ENCODE data around the gene SSC4D. TPM values are rescaled to one million over a fixed set of nuclear protein-coding genes. Genes with fewer than 3 reads are reported as not detected.
A peak's percentile ranks its signal among the peaks of the same experiment; 100 is the strongest.

SSC4D gene
- total RNA-seq, 1 donor from 2014 or later, result 0.99 TPM

GRCh38 chr7:76343294-76343930 is 66.1 kb downstream of the SSC4D start:
- Histone ChIP-seq H3K4me1 (peaks cover 100% of the 10 kb centered on the region), H3K9me3 (replicated peaks) (no peaks in the 10 kb centered on the region), H3K27ac (replicated peaks) (peak overlapping the region; percentile 11), H3K27me3 (ENCODE audit: low read depth) (no peaks in the 10 kb centered on the region), H3K36me3 (peaks cover 66% of the 10 kb centered on the region), H3K4me3 (no peak overlapping the region)
- TF ChIP-seq, protein P1, sequence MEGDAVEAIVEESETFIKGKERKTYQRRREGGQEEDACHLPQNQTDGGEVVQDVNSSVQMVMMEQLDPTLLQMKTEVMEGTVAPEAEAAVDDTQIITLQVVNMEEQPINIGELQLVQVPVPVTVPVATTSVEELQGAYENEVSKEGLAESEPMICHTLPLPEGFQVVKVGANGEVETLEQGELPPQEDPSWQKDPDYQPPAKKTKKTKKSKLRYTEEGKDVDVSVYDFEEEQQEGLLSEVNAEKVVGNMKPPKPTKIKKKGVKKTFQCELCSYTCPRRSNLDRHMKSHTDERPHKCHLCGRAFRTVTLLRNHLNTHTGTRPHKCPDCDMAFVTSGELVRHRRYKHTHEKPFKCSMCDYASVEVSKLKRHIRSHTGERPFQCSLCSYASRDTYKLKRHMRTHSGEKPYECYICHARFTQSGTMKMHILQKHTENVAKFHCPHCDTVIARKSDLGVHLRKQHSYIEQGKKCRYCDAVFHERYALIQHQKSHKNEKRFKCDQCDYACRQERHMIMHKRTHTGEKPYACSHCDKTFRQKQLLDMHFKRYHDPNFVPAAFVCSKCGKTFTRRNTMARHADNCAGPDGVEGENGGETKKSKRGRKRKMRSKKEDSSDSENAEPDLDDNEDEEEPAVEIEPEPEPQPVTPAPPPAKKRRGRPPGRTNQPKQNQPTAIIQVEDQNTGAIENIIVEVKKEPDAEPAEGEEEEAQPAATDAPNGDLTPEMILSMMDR (IDR thresholded peaks at IDR 0.05; ENCODE audit: borderline replicate concordance), result no peak
- no peak for DNase-seq
- intact Hi-C loops (cut with micrococcal nuclease), result no loop called here

DNA sequence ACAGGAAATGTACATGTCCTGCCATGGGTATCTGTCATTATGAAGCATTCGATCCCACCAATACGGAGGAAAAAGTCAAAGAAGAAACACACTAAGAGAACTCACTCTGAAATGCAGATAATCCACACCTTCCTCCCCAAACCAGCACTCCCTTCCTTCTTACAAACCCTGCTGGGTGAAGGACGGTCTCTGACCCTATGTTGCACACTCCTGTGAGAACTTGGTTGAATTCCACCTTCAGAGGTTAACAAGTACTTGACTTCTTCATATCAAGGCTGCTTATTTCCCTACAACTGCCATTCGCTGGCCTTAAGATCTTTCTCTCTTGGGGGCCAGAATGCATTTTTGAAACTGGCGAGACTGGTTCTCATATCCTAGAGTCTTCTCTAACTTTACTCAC is 67.3 kb downstream of the SSC4D start:
- H3K9me3 ChIP-seq (replicated peaks), result no peaks in the 10 kb centered on the region
- H3K36me3 ChIP-seq, result peaks cover 57% of the 10 kb centered on the region
- peak overlapping the region; percentile 90 for H3K27ac ChIP-seq (replicated peaks)
- H3K4me1 ChIP-seq, result peaks cover 100% of the 10 kb centered on the region
- no peak for DNase-seq
- no peaks in the 10 kb centered on the region for H3K27me3 ChIP-seq (ENCODE audit: low read depth)
- TF ChIP-seq, protein P1 (IDR thresholded peaks at IDR 0.05; ENCODE audit: borderline replicate concordance), result no peak
- intact Hi-C loops (cut with micrococcal nuclease), result no loop called here
- no peak overlapping the region for H3K4me3 ChIP-seq

DNA sequence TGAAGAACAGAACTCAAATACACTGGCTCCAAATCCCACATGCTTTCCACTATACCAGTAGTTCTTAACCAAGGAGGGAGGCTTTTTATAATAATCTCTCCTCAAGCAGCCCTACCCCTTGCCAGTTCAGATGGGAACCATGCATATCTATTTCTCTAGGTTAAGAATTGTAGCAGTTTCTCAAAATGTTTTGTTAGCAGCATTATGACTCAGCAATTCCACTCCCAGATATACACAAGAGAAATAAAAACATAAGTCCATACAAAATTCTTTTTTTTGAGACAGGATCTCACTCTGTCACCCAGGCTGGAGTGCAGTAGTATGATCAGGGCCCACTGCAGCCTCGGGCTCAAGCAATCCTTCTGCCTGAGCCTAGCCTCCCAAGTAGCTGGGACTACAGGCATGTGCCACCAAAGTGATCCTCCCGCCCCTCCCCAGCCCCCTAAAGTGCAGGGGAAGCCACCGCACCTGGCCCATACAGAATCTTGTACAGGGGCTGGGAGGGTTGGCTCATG is 68.8 kb downstream of the SSC4D start:
- Histone ChIP-seq H3K4me1 (peaks cover 100% of the 10 kb centered on the region), H3K9me3 (replicated peaks) (no peaks in the 10 kb centered on the region), H3K4me3 (no peak overlapping the region), H3K27me3 (ENCODE audit: low read depth) (no peaks in the 10 kb centered on the region), H3K27ac (replicated peaks) (peak overlapping the region; percentile 90), H3K36me3 (peaks cover 41% of the 10 kb centered on the region)
- no peak for DNase-seq
- TF ChIP-seq, protein P1 (IDR thresholded peaks at IDR 0.05; ENCODE audit: borderline replicate concordance), result no peak
- intact Hi-C loops (cut with micrococcal nuclease), result no loop called here

Other genes starting within 250 kb of the SSC4D start
- gene SRRM3, start 207.8 kb downstream of the SSC4D start, total RNA-seq, result 6.1 TPM
- gene HSPB1, start 107.0 kb downstream of the SSC4D start, total RNA-seq, result 2,037 TPM
- 223 TPM for gene YWHAG, start 50.7 kb downstream of the SSC4D start, total RNA-seq
- not detected for gene ZP3, start 15.3 kb upstream of the SSC4D start, total RNA-seq
- 5.8 TPM for gene DTX2, start 52.0 kb upstream of the SSC4D start, total RNA-seq
- gene UPK3B, start 100.9 kb upstream of the SSC4D start, total RNA-seq, result 0.49 TPM
- 0.22 TPM for gene SPDYE16, start 133.6 kb upstream of the SSC4D start, total RNA-seq
- gene POMZP3, start 217.6 kb upstream of the SSC4D start, total RNA-seq, result 7.8 TPM

Data from left ventricle myocardium inferior (tissue), 1 donor.